GM12874 (cell line): ENCODE results near the gene SELENOV.

Experiments
- CTCF ChIP-seq: IDR thresholded peaks from 2 replicates; pipeline ENCODE4 v1.5.1; 2011; ENCODE audit warnings: low read depth, mild to moderate bottlenecking, control low read depth, low read length, moderate library complexity; ENCODE audit not compliant: insufficient read depth

SELENOV gene

DNA sequence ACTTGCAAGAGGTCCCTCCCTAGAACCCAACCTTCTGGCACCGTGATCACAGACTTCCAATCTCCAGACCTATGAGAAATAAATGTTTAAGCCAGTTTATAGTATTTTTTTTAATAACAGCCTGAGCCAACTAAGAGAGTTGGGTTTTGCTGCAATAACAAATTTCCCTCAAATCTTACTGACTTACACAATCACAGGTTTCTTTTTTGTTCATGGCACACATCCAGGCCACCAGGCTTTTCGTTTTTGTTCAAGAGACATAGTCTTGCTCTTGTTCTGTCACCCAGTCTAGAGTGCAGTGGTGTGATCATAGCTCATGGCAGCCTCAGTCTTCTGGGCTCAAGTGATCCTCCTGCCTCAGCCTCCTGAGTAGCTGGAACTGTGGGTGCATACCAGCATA, 2.0 kb upstream of the SELENOV start:
- TF ChIP-seq CTCF = no peak

GRCh38 chr19:39515551-39516191, 732 bp downstream of the SELENOV start:
- TF ChIP-seq CTCF = no peak

GRCh38 chr19:39516270-39516669, 1.3 kb downstream of the SELENOV start:
- no peak for TF ChIP-seq CTCF

DNA sequence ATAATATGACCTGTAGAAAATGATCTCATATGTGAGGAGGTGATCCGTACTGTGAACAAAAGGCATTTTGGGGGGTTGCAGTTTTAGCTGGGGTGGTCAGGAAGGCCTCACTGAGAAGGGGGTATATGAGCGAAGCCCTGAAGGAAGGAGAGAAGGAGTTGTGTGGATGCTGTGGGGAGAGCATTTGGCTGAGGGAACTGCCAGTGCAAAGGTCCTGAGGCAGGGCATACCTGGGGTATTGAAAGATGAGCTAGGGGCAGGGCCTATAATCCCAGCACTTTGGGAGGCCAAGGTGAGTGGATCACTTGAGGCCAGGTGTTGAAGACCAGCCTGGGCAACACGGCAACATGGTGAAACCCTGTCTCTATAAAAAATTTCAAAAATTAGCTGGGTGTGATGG, 2.5 kb downstream of the SELENOV start:
- TF ChIP-seq CTCF = no peak

- TF ChIP-seq CTCF = no peak
Observed at GRCh38 chr19:39518458-39518857, 3.5 kb downstream of the SELENOV start.

- TF ChIP-seq CTCF = no peak
Observed at GRCh38 chr19:39518975-39519374, 4.0 kb downstream of the SELENOV start.

- no peak for TF ChIP-seq CTCF
Observed at GRCh38 chr19:39520541-39521484, 5.9 kb downstream of the SELENOV start.
